ENCODE data around the gene PIK3CD. TPM values are rescaled to one million over a fixed set of nuclear protein-coding genes. Genes with fewer than 3 reads are reported as not detected.

Gene PIK3CD
- total RNA-seq: 9.6 and 12.5 TPM in 2 replicates

GRCh38 chr1:9651565-9652378, at the start of gene PIK3CD:
Gene PIK3CD, plus strand, starts transcription at chr1:9651731. Its CDS starts 58,725 bp downstream, at chr1:9710456.

Other genes with a start within 250 kb of the PIK3CD start
- 5.5 and 6.6 TPM in 2 replicates for gene SLC25A33, start 112.3 kb upstream of the PIK3CD start, total RNA-seq
- 8.8 and 9.2 TPM in 2 replicates for gene TMEM201, start 62.8 kb upstream of the PIK3CD start, total RNA-seq
- gene CLSTN1, start 172.2 kb downstream of the PIK3CD start, total RNA-seq: 41.9 and 45.0 TPM in 2 replicates

Measured in bronchus fibroblast of lung (primary cell).